K562 (cell line): Measurements from ENCODE around the gene PDE6H. TPM values are rescaled to one million over a fixed set of nuclear protein-coding genes. Genes with fewer than 3 reads are reported as not detected.

Experiments used
- ATAC-seq: fragments of 200-7000 bp; cut with Tn5 transposase; 3 replicates; pipeline ENCODE4 v1.9.1; 2020; ENCODE audit warnings: moderate library complexity
- BruUV-seq: library from RNA; stranded (reverse); fragments of 400-500 nt; replicated peaks from 2 replicates; lab custom pipeline; 2021; lab: Mats Ljungman, UMichigan
- CTCF ChIA-PET: fragments of 300-600 bp; formaldehyde crosslinking; extraction: SDS; loops from one replicate; lab custom pipeline; 2021; ENCODE audit warnings: low intra/inter-chr PET ratio; lab: Yijun Ruan, JAX
- POLR2A ChIA-PET: fragments of 300-600, 350-650 bp; sonication (Branson Sonifier 250); formaldehyde crosslinking; extraction: SDS; loops from one replicate; lab custom pipeline; 2021; ENCODE audit warnings: antibody characterized with exemption, inconsistent platforms; lab: Yijun Ruan, JAX
- DNase-seq, 4 experiments: peaks; one replicate each; pipeline versions ENCODE4 v3.0.0 to v3.0.0-alpha.2; 2011 to 2018; ENCODE audit warnings: low spot score in 3 of 4, mixed read lengths in 3 of 4; ENCODE audit errors: extremely low read depth in 1 of 4
- FAIRE-seq: peaks from 2 replicates; lab custom pipeline; 2011; peaks lifted over from hg19 to GRCh38; lab: Jason Lieb, UNC
- H2AFZ ChIP-seq: 2 replicates; pipeline ENCODE4 v1.6.0; 2011; ENCODE audit warnings: low read depth, low read length, control low read depth, inconsistent platforms
- H3K27ac ChIP-seq: fragments of 200-600 bp; 3 replicates; pipeline ENCODE4 v1.8.0; 2011; ENCODE audit warnings: low read depth, mild to moderate bottlenecking, control low read depth, inconsistent platforms, low read length, moderate library complexity, mixed read lengths; ENCODE audit errors: extremely low read depth
- H3K27me3 ChIP-seq, 2 experiments: fragments of 300-600 bp in 1 of 2; 2 replicates in 1 of 2; 3 replicates in 1 of 2; pipeline versions ENCODE4 v1.6.0 to v1.8.0; 2011; ENCODE audit warnings: inconsistent platforms in 2 of 2, low read length in 2 of 2, mild to moderate bottlenecking in 1 of 2, mixed read lengths in 1 of 2, moderate library complexity in 1 of 2; ENCODE audit not compliant: control insufficient read depth in 2 of 2, insufficient read depth in 2 of 2
- H3K36me3 ChIP-seq: fragments of 300-600 bp; 3 replicates; pipeline ENCODE4 v1.8.0; 2011; ENCODE audit warnings: mild to moderate bottlenecking, low read length, inconsistent platforms; ENCODE audit not compliant: control insufficient read depth, insufficient read depth
- H3K4me1 ChIP-seq, 2 experiments: fragments of 200-600 bp in 1 of 2; replicated peaks in 1 of 2; 2 replicates in 1 of 2; 3 replicates in 1 of 2; pipeline versions ENCODE4 v1.5.1 to v1.8.0; 2011; ENCODE audit warnings: inconsistent platforms in 2 of 2, low read length in 2 of 2, mild to moderate bottlenecking in 1 of 2, mixed read lengths in 1 of 2, moderate library complexity in 1 of 2; ENCODE audit not compliant: control insufficient read depth in 2 of 2, insufficient read depth in 2 of 2
- H3K4me2 ChIP-seq: 2 replicates; pipeline ENCODE4 v1.6.1; 2011; ENCODE audit warnings: low read length, control low read depth, inconsistent platforms, mixed read lengths; ENCODE audit not compliant: insufficient read depth
- H3K4me3 ChIP-seq: fragments of 200-600 bp; sonication (generic), shearing (Covaris generic); 2 replicates; pipeline ENCODE4 v1.5.1; 2016; ENCODE audit warnings: control low read depth, inconsistent platforms
- H3K79me2 ChIP-seq: fragments of 200-600 bp; 3 replicates; pipeline ENCODE4 v1.8.0; 2011; ENCODE audit warnings: low read length, inconsistent platforms; ENCODE audit not compliant: control insufficient read depth, insufficient read depth
- H3K9ac ChIP-seq, 2 experiments: 2 replicates each; pipeline versions ENCODE4 v1.6.0 to v1.6.1; 2011; ENCODE audit warnings: low read depth in 2 of 2, low read length in 2 of 2, control low read depth in 1 of 2, inconsistent platforms in 1 of 2, mild to moderate bottlenecking in 1 of 2, mixed read lengths in 1 of 2; ENCODE audit not compliant: insufficient read depth in 1 of 2
- H3K9me1 ChIP-seq: one replicate; pipeline ENCODE4 v1.6.0; 2011; ENCODE audit warnings: inconsistent platforms, mild to moderate bottlenecking, low read length, moderate library complexity; ENCODE audit not compliant: control insufficient read depth, insufficient read depth
- H3K9me3 ChIP-seq: replicated peaks from 2 replicates; pipeline ENCODE4 v1.5.1; 2011; ENCODE audit warnings: low read depth, low read length, inconsistent platforms; ENCODE audit not compliant: control insufficient read depth, insufficient read depth
- H4K20me1 ChIP-seq: replicated peaks from 2 replicates; pipeline ENCODE4 v1.6.1; 2011; ENCODE audit warnings: low read length, inconsistent platforms, mixed read lengths; ENCODE audit not compliant: control insufficient read depth, insufficient read depth
- ARID2 ChIP-seq: fragments of 450-650 bp; IDR thresholded peaks from 2 replicates; pipeline ENCODE4 v1.6.1; 2017; ENCODE audit warnings: antibody characterized with exemption, mild to moderate bottlenecking
- CC2D1A ChIP-seq: fragments of 450-650 bp; IDR thresholded peaks from 2 replicates; pipeline ENCODE4 v1.6.1; 2017; ENCODE audit warnings: mild to moderate bottlenecking
- EGR1 ChIP-seq: fragments of 450-650 bp; conservative IDR thresholded peaks from 2 replicates; pipeline ENCODE4 v1.6.1; 2017; ENCODE audit warnings: mild to moderate bottlenecking
- FOXJ3 ChIP-seq: sonication (generic); formaldehyde crosslinking; IDR thresholded peaks from 2 replicates; pipeline ENCODE4 v1.4.0; 2020; ENCODE audit warnings: mild to moderate bottlenecking, missing genetic modification reagents
- FOXK1 ChIP-seq: sonication (generic); formaldehyde crosslinking; IDR thresholded peaks from 2 replicates; pipeline ENCODE4 v1.8.0; 2022; ENCODE audit warnings: missing genetic modification reagents, mild to moderate bottlenecking, borderline replicate concordance
- MLLT1 ChIP-seq, 2 experiments: fragments of 450-650 bp; IDR thresholded peaks; 2 replicates each; pipeline ENCODE4 v1.6.1; 2016
- NR1H2 ChIP-seq: sonication (generic); formaldehyde crosslinking; IDR thresholded peaks from 2 replicates; pipeline ENCODE4 v1.4.0; 2020; ENCODE audit warnings: mild to moderate bottlenecking, missing genetic modification reagents
- NR2C1 ChIP-seq, 2 experiments: fragments of 450-650 bp; IDR thresholded peaks; 2 replicates each; pipeline ENCODE4 v1.6.1; 2017; ENCODE audit warnings: mild to moderate bottlenecking in 2 of 2, antibody characterized with exemption in 1 of 2, inconsistent platforms in 1 of 2, missing compliant biosample characterization in 1 of 2, missing genetic modification characterization in 1 of 2
- PCBP2 ChIP-seq: fragments of 200-400 bp; formaldehyde crosslinking; IDR thresholded peaks from 2 replicates; pipeline ENCODE4 v1.6.1; 2018; ENCODE audit warnings: low read length, low read depth, mild to moderate bottlenecking, moderate library complexity; ENCODE audit not compliant: poor library complexity, severe bottlenecking
- SRSF9 ChIP-seq: fragments of 200-400 bp; formaldehyde crosslinking; IDR thresholded peaks from 2 replicates; pipeline ENCODE4 v1.6.1; 2017; ENCODE audit warnings: low read depth, low read length, borderline replicate concordance
- TFAM ChIP-seq: fragments of 250-450 bp; sonication (Bioruptor Pico); conservative IDR thresholded peaks from 2 replicates; pipeline ENCODE4 v1.5.0; 2021; ENCODE audit warnings: mild to moderate bottlenecking, moderate library complexity
- ZBTB49 ChIP-seq: sonication (generic); formaldehyde crosslinking; IDR thresholded peaks from 2 replicates; pipeline ENCODE4 v1.8.0; 2022; ENCODE audit warnings: missing genetic modification reagents, mild to moderate bottlenecking, borderline replicate concordance
- ZNF184 ChIP-seq: sonication (generic); formaldehyde crosslinking; IDR thresholded peaks from 2 replicates; pipeline ENCODE4 v1.5.0; 2020; ENCODE audit warnings: missing genetic modification reagents
- ZNF347 ChIP-seq: fragments of 450-650 bp; formaldehyde crosslinking; IDR thresholded peaks from 2 replicates; pipeline ENCODE4 v1.4.0; 2020; ENCODE audit warnings: low read depth, mild to moderate bottlenecking, moderate library complexity
- ZNF589 ChIP-seq: fragments of 200-800 bp; sonication (Bioruptor generic); IDR thresholded peaks from 2 replicates; pipeline ENCODE4 v1.6.1; 2016; ENCODE audit warnings: low read depth, missing genetic modification characterization, missing compliant biosample characterization
- ZNF778 ChIP-seq: fragments of 450-650 bp; formaldehyde crosslinking; IDR thresholded peaks from 2 replicates; pipeline ENCODE4 v1.4.0; 2020; ENCODE audit warnings: mild to moderate bottlenecking, moderate library complexity
- WGBS: fragments of 100-300 bp; shearing (Covaris generic); methylation state at CpG from one replicate; pipeline ENCODE4 v1.1.6; 2016; ENCODE audit warnings: low coverage, mixed read lengths; ENCODE audit not compliant: insufficient coverage; ENCODE audit errors: missing lambda C conversion rate; 5-methylcytosine and 5-hydroxymethylcytosine counted together
- in situ Hi-C: fragments of 300-500 bp; cut with MboI; formaldehyde crosslinking; loops from 4 replicates; pipeline ENCODE4 v1.15.0; 2018; ENCODE audit warnings: inconsistent platforms, mixed read lengths
- intact Hi-C: fragments of 100-400 bp; cut with micrococcal nuclease; formaldehyde crosslinking; loops from 2 replicates; pipeline ENCODE4 v1.14.2; 2022
- polyA plus RNA-seq, 8 experiments: library from polyadenylated mRNA; depleted of rRNA in 4 of 8; stranded (reverse) in 5 of 8; unstranded in 3 of 8; fragments of >200 nt; fragmentation: Nextera tagmentation in 2 of 8; fragmentation: Illumina TruSeq in 1 of 8; extraction: Ambion mirVana in 2 of 8; extraction: Trizol in 1 of 8; gene quantifications; 2 replicates each; pipeline versions ENCODE4 v1.2.1 to v1.2.3, GENCODE V29; 2011 to 2014; ENCODE audit warnings: inconsistent platforms in 1 of 8, missing spikeins in 1 of 8
- total RNA-seq, 7 experiments: library from RNA; depleted of rRNA in 6 of 7; stranded (reverse); fragments of >200 nt in 6 of 7; fragmentation: Illumina TruSeq in 2 of 7; extraction: Trizol in 2 of 7; gene quantifications; 2 replicates each; pipeline versions ENCODE4 v1.2.1 to v1.2.3, GENCODE V29; 2011 to 2021; ENCODE audit warnings: low replicate concordance in 1 of 7

The PDE6H gene
- total and polyA plus RNA-seq, 9 of the 15 experiments (the other 6 are each of a cell fraction or from before 2014, with no cell fraction given), result 0.15 TPM; not detected in 8

DNA sequence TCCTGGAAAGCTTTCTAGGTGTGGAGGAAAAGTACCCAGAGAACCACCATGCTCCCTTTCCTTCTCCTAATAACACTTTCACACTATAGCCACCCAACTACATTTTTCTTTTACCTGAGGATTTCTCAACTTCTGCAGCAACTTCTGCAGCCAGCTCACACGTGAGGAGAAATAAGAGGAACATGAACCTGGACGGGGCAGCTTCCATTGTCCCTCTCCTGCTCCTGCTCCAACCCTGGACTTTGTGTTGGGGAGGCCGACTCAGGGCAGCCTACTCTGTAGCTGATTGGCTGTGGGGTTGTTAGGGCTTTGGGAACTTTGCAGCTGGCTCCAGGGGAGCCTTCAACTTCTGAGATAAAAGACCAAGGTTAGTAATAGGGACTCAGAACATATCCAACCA lies 34.5 kb upstream of the PDE6H start, which contains the start of gene ERP27:
ERP27 (minus strand) TSS at position 237 of the 400 bp plus-strand sequence; CDS start at position 208, 29 bp downstream.
- no peaks in the 10 kb centered on the region for H3K27me3 ChIP-seq
- ChIA-PET POLR2A (no interaction called here), CTCF (no interaction called here)
- H3K79me2 ChIP-seq, result no peaks in the 10 kb centered on the region
- no peak within 1 kb of the TSS for H3K9ac ChIP-seq
- intact Hi-C loops (loop anchor here (5.0 kb wide), 1 partner anchor 54 kb away; no protein-coding TSS in a partner anchor), in situ Hi-C loops (no loop called here)
- no peak within 1 kb of the TSS for H3K27ac ChIP-seq
- FAIRE-seq (no peak), ATAC-seq (no peak), DNase-seq (no peak)
- no peaks in the 10 kb centered on the region for H3K36me3 ChIP-seq
- H3K9me1 ChIP-seq, result no peaks in the 10 kb centered on the region
- TF ChIP-seq ARID2 (no peak), CC2D1A (no peak), NR2C1 (IDR thresholded peaks at IDR 0.05) (no peak), NR2C1 (tag; IDR thresholded peaks at IDR 0.05) (no peak), NR1H2 (CRISPR knock-in tag) (no peak), PCBP2 (no peak), ZNF184 (CRISPR knock-in tag) (no peak), ZBTB49 (CRISPR knock-in tag) (no peak), FOXK1 (CRISPR knock-in tag) (no peak), MLLT1 (IDR thresholded peaks at IDR 0.05) (no peak), EGR1 (no peak), ZNF778 (CRISPR knock-in tag) (no peak), ZNF347 (no peak), SRSF9 (no peak), FOXJ3 (CRISPR knock-in tag) (no peak), ZNF589 (CRISPR knock-in tag) (no peak), TFAM (CRISPR knock-in tag) (no peak)
- BruUV-seq, result no TSS peak
- no peaks in the 10 kb centered on the region; a peak in 1 of 5 replicates for H3K4me1 ChIP-seq
- 0% methylated on average over 1 of the region's 3 CpGs for WGBS
- no peak within 1 kb of the TSS for H3K4me3 ChIP-seq
- H4K20me1 ChIP-seq, result no peaks in the 10 kb centered on the region
- H3K4me2 ChIP-seq, result no peak within 1 kb of the TSS
- H3K9me3 ChIP-seq, result no peaks in the 10 kb centered on the region
- H2AFZ ChIP-seq, result no peak within 1 kb of the TSS
